Uterus (tissue), 2 donors: ENCODE data around the gene ASTN2.

ENCODE experiments used
- POLR2A ChIP-seq, 2 donors: fragments of 450-650 bp; IDR thresholded peaks; one replicate each; pipeline ENCODE4 v1.6.1; 2016; ENCODE audit warnings: antibody characterized with exemption in 2 of 2, mild to moderate bottlenecking in 1 of 2, moderate library complexity in 1 of 2
- TF ChIP-seq, protein P1 (sequence below), 4 experiments: fragments of 200-600 bp in 2 of 4; fragments of 450-650 bp in 2 of 4; sonication (generic) in 2 of 4; IDR thresholded peaks; one replicate each; pipeline ENCODE4 v1.5.1; 2016 to 2019; ENCODE audit warnings: antibody characterized with exemption in 4 of 4, mild to moderate bottlenecking in 2 of 4, moderate library complexity in 1 of 4

DNA sequence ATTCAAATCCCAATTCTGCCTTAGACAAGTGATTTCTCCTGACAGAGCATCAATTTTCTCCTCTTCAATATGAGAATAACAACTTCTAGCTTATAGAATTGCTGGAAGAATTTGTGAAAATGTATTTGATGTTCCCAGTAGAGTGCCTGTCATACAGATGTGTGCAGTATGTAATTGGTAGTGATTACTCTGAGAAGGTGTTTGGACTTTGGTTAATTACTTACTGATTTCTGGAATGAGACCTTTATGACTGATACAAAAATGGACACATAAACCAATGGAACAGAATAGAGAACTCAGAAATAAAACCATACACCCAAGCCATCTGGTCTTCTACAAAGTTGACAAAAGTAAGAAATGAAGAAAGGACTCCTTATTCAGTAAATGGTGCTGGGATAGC is 829.7 kb downstream of the ASTN2 start:
- TF ChIP-seq POLR2A (IDR thresholded peaks at IDR 0.05), result no peak
- TF ChIP-seq, protein P1, sequence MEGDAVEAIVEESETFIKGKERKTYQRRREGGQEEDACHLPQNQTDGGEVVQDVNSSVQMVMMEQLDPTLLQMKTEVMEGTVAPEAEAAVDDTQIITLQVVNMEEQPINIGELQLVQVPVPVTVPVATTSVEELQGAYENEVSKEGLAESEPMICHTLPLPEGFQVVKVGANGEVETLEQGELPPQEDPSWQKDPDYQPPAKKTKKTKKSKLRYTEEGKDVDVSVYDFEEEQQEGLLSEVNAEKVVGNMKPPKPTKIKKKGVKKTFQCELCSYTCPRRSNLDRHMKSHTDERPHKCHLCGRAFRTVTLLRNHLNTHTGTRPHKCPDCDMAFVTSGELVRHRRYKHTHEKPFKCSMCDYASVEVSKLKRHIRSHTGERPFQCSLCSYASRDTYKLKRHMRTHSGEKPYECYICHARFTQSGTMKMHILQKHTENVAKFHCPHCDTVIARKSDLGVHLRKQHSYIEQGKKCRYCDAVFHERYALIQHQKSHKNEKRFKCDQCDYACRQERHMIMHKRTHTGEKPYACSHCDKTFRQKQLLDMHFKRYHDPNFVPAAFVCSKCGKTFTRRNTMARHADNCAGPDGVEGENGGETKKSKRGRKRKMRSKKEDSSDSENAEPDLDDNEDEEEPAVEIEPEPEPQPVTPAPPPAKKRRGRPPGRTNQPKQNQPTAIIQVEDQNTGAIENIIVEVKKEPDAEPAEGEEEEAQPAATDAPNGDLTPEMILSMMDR (IDR thresholded peaks at IDR 0.05), result no peak
